WTC11 (cell line): ENCODE results near the gene AMIGO3. TPM values are rescaled to one million over a fixed set of nuclear protein-coding genes. Genes with fewer than 3 reads are reported as not detected.

Source experiments
- ATAC-seq: fragments of 200-7000 bp; cut with Tn5 transposase; 2 replicates; pipeline ENCODE4 v1.10.0; 2021; ENCODE audit warnings: mild to moderate bottlenecking, moderate library complexity
- CTCF ChIA-PET: fragments of 300-600 bp; sonication (Branson Sonifier 250); formaldehyde crosslinking; loops from one replicate; lab custom pipeline; 2021; ENCODE audit warnings: antibody characterized with exemption; lab: Charles Lee
- POLR2A ChIA-PET: fragments of 350-600 bp; sonication (Branson Sonifier 250); formaldehyde crosslinking; loops from one replicate; lab custom pipeline; 2021; ENCODE audit warnings: antibody characterized with exemption; lab: Charles Lee
- DNase-seq: peaks from one replicate; pipeline ENCODE4 v3.0.0; 2021; ENCODE audit warnings: low spot score
- H3K27ac Mint-ChIP-seq: 2 replicates; pipeline ENCODE4 v1.8.0; 2021; ENCODE audit warnings: mixed read lengths
- H3K27me3 Mint-ChIP-seq: 2 replicates; pipeline ENCODE4 v1.8.0; 2021; ENCODE audit warnings: low read depth, mild to moderate bottlenecking, moderate library complexity, mixed read lengths
- H3K36me3 Mint-ChIP-seq: 2 replicates; pipeline ENCODE4 v1.8.0; 2021; ENCODE audit warnings: mixed read lengths
- H3K4me1 Mint-ChIP-seq: 2 replicates; pipeline ENCODE4 v1.8.0; 2022; ENCODE audit warnings: mixed read lengths
- H3K4me3 Mint-ChIP-seq: 2 replicates; pipeline ENCODE4 v1.8.0; 2021; ENCODE audit warnings: mild to moderate bottlenecking, moderate library complexity, mixed read lengths
- H3K9me3 Mint-ChIP-seq: 2 replicates; pipeline ENCODE4 v1.8.0; 2021; ENCODE audit warnings: mixed read lengths
- ATF6 ChIP-seq: sonication (generic); formaldehyde crosslinking; IDR thresholded peaks from 2 replicates; pipeline ENCODE4 v1.8.1; 2023; ENCODE audit warnings: mild to moderate bottlenecking, missing genetic modification reagents
- CTCF ChIP-seq: fragments of 200-600 bp; IDR thresholded peaks from 2 replicates; pipeline ENCODE4 v1.8.0; 2022; ENCODE audit warnings: antibody characterized with exemption
- E2F1 ChIP-seq: sonication (generic); formaldehyde crosslinking; IDR thresholded peaks from 2 replicates; pipeline ENCODE4 v1.8.0; 2022; ENCODE audit warnings: mild to moderate bottlenecking, missing genetic modification reagents
- EMX1 ChIP-seq: fragments of 250-450 bp; sonication (Bioruptor Pico); IDR thresholded peaks from 2 replicates; pipeline ENCODE4 v1.8.0; 2021; ENCODE audit warnings: mild to moderate bottlenecking
- ESRRA ChIP-seq: sonication (generic); formaldehyde crosslinking; IDR thresholded peaks from 2 replicates; pipeline ENCODE4 v1.8.1; 2022; ENCODE audit warnings: mild to moderate bottlenecking, missing genetic modification reagents, borderline replicate concordance
- HMGXB4 ChIP-seq: sonication (generic); formaldehyde crosslinking; IDR thresholded peaks from 2 replicates; pipeline ENCODE4 v1.8.1; 2023; ENCODE audit warnings: mild to moderate bottlenecking, moderate library complexity, missing genetic modification reagents
- MLX ChIP-seq: sonication (generic); formaldehyde crosslinking; IDR thresholded peaks from 2 replicates; pipeline ENCODE4 v1.8.1; 2023; ENCODE audit warnings: mild to moderate bottlenecking, missing genetic modification reagents, moderate library complexity
- MYBL2 ChIP-seq: sonication (generic); formaldehyde crosslinking; IDR thresholded peaks from 2 replicates; pipeline ENCODE4 v1.8.1; 2023; ENCODE audit warnings: mild to moderate bottlenecking, moderate library complexity, missing genetic modification reagents
- NR3C1 ChIP-seq: sonication (generic); formaldehyde crosslinking; conservative IDR thresholded peaks from 2 replicates; pipeline ENCODE4 v1.8.1; 2023; ENCODE audit warnings: low read depth, mild to moderate bottlenecking, missing genetic modification reagents
- RELA ChIP-seq: sonication (generic); formaldehyde crosslinking; IDR thresholded peaks from 2 replicates; pipeline ENCODE4 v1.8.1; 2022; ENCODE audit warnings: missing genetic modification reagents, mild to moderate bottlenecking, borderline replicate concordance
- SOX15 ChIP-seq: fragments of 250-450 bp; sonication (Bioruptor Pico); IDR thresholded peaks from 2 replicates; pipeline ENCODE4 v1.9.0; 2021; ENCODE audit warnings: mild to moderate bottlenecking
- STAT6 ChIP-seq: sonication (generic); formaldehyde crosslinking; conservative IDR thresholded peaks from 2 replicates; pipeline ENCODE4 v1.8.1; 2023; ENCODE audit warnings: mild to moderate bottlenecking, low read depth, missing genetic modification reagents, moderate library complexity
- ZNF121 ChIP-seq: sonication (generic); formaldehyde crosslinking; IDR thresholded peaks from 2 replicates; pipeline ENCODE4 v1.8.0; 2023; ENCODE audit warnings: missing genetic modification reagents
- ZNF138 ChIP-seq: sonication (generic); formaldehyde crosslinking; conservative IDR thresholded peaks from 2 replicates; pipeline ENCODE4 v1.8.1; 2022; ENCODE audit warnings: mild to moderate bottlenecking, moderate library complexity, missing genetic modification reagents
- ZNF232 ChIP-seq: sonication (generic); formaldehyde crosslinking; IDR thresholded peaks from 2 replicates; pipeline ENCODE4 v1.8.0; 2022; ENCODE audit warnings: mild to moderate bottlenecking, missing genetic modification reagents
- ZNF425 ChIP-seq: fragments of 250-450 bp; sonication (Bioruptor Pico); conservative IDR thresholded peaks from 2 replicates; pipeline ENCODE4 v1.9.0; 2021; ENCODE audit warnings: mild to moderate bottlenecking
- ZSCAN18 ChIP-seq: fragments of 250-450 bp; sonication (Bioruptor Pico); IDR thresholded peaks from 2 replicates; pipeline ENCODE4 v2.1.2; 2022; ENCODE audit warnings: mild to moderate bottlenecking, moderate library complexity
- total RNA-seq: library from RNA; stranded (reverse); gene quantifications from 3 replicates; pipeline ENCODE4 v1.2.3, GENCODE V29; 2021

The AMIGO3 gene
- total RNA-seq, 1 experiment from 2014 or later = 3.9 TPM

GRCh38 chr3:49734752-49735151 lies 15.3 kb upstream of the AMIGO3 start:
- no peaks in the 10 kb centered on the region for H3K27me3 Mint-ChIP-seq
- ChIA-PET CTCF (no interaction called here), POLR2A (no interaction called here)
- H3K4me3 Mint-ChIP-seq = no peak overlapping the region
- H3K36me3 Mint-ChIP-seq = peaks cover 61% of the 10 kb centered on the region
- TF ChIP-seq EMX1 (CRISPR knock-in tag) = no peak
- no peak for TF ChIP-seq MLX
- TF ChIP-seq ZNF121 (CRISPR knock-in tag) = no peak
- no peak for TF ChIP-seq STAT6 (CRISPR knock-in tag)
- no peak for TF ChIP-seq SOX15 (CRISPR knock-in tag)
- no peak for TF ChIP-seq NR3C1 (CRISPR knock-in tag)
- TF ChIP-seq ZSCAN18 = no peak
- TF ChIP-seq CTCF = no peak
- TF ChIP-seq MYBL2 (CRISPR knock-in tag) = no peak
- no peak for TF ChIP-seq ATF6 (CRISPR knock-in tag)
- TF ChIP-seq E2F1 (CRISPR knock-in tag) = no peak
- TF ChIP-seq ZNF138 (CRISPR knock-in tag) = no peak
- TF ChIP-seq RELA = no peak
- TF ChIP-seq HMGXB4 (CRISPR knock-in tag) = no peak
- TF ChIP-seq ESRRA = no peak
- no peak for TF ChIP-seq ZNF232 (CRISPR knock-in tag)
- no peak for TF ChIP-seq ZNF425 (CRISPR knock-in tag)
- peaks cover 7% of the 10 kb centered on the region; the same call in 1 of the 2 replicates for H3K9me3 Mint-ChIP-seq
- H3K4me1 Mint-ChIP-seq = no peaks in the 10 kb centered on the region
- H3K27ac Mint-ChIP-seq = no peak overlapping the region
- ATAC-seq (no peak), DNase-seq (no peak)
